Measurements from ENCODE around the gene COX5B. TPM values are rescaled to one million over a fixed set of nuclear protein-coding genes. Genes with fewer than 3 reads are reported as not detected.
A peak's percentile ranks its signal among the peaks of the same experiment; 100 is the strongest.
"Not testable (repeated sequence)": the region's sequence is repeated elsewhere in the genome, so short reads cannot be mapped to it uniquely, and the experiment has no call there.

Gene COX5B
- total RNA-seq, 1 donor from 2014 or later, result 251 TPM

- H3K4me3 ChIP-seq; H3K27me3 ChIP-seq; H3K27ac ChIP-seq; H3K9me3 ChIP-seq; intact Hi-C loops (cut with DNase I); H3K4me1 ChIP-seq; DNase-seq (ENCODE audit: low spot score in 2 of 2); H3K36me3 ChIP-seq: not testable (repeated sequence)
Observed at GRCh38 chr2:97622976-97623375, 22.9 kb upstream of the COX5B start.

GRCh38 chr2:97625354-97626048, 20.4 kb upstream of the COX5B start:
- H3K4me1 ChIP-seq; intact Hi-C loops (cut with DNase I); H3K36me3 ChIP-seq; H3K9me3 ChIP-seq; DNase-seq (ENCODE audit: low spot score in 2 of 2); H3K27me3 ChIP-seq; H3K4me3 ChIP-seq; H3K27ac ChIP-seq: not testable (repeated sequence)

GRCh38 chr2:97626049-97626430, 19.8 kb upstream of the COX5B start:
- H3K36me3 ChIP-seq; H3K27ac ChIP-seq; H3K4me3 ChIP-seq; H3K4me1 ChIP-seq; intact Hi-C loops (cut with DNase I); DNase-seq (ENCODE audit: low spot score in 2 of 2); H3K27me3 ChIP-seq; H3K9me3 ChIP-seq: not testable (repeated sequence)

GRCh38 chr2:97644023-97644717, 1.7 kb upstream of the COX5B start:
- no peaks in the 10 kb centered on the region for H3K9me3 ChIP-seq
- intact Hi-C loops (cut with DNase I), result loop anchor here (2.0 kb wide), 1 partner anchor 53 kb away; no protein-coding TSS in a partner anchor
- TF ChIP-seq CTCF (IDR thresholded peaks at IDR 0.05), result no peak
- no peaks in the 10 kb centered on the region for H3K27me3 ChIP-seq
- H3K4me3 ChIP-seq, result no peak overlapping the region
- H3K27ac ChIP-seq, result peak overlapping the region; percentile 96 to 98
- H3K36me3 ChIP-seq, result peaks cover 15 to 23% of the 10 kb centered on the region in 2 donors
- H3K4me1 ChIP-seq, result peaks cover 3 to 9% of the 10 kb centered on the region in 2 donors
- DNase-seq (ENCODE audit: low spot score in 2 of 2), result no peak

GRCh38 chr2:97645112-97645694, 659 bp upstream of the COX5B start:
- intact Hi-C loops (cut with DNase I), result loop anchor here (1.0 to 5.0 kb wide), 5 partner anchors 19 to 517 kb away; partner anchors contain the start of genes ACTR1B and TMEM131
- no peak for TF ChIP-seq CTCF (IDR thresholded peaks at IDR 0.05)
- H3K27ac ChIP-seq, result peak overlapping the region; percentile 96 to 98
- H3K9me3 ChIP-seq, result no peaks in the 10 kb centered on the region
- H3K27me3 ChIP-seq, result no peaks in the 10 kb centered on the region
- peak overlapping the region; percentile 87 to 92 for H3K4me3 ChIP-seq
- H3K36me3 ChIP-seq, result peaks cover 18 to 26% of the 10 kb centered on the region in 2 donors
- H3K4me1 ChIP-seq, result peaks cover 3 to 9% of the 10 kb centered on the region in 2 donors
- DNase-seq (ENCODE audit: low spot score in 2 of 2), result peak in 1 of 2 donors; percentile 75

- H3K27ac ChIP-seq, result peak overlapping the region; percentile 90 to 98
- H3K4me1 ChIP-seq, result peaks cover 3 to 9% of the 10 kb centered on the region in 2 donors
- no peak for DNase-seq (ENCODE audit: low spot score in 2 of 2)
- no peaks in the 10 kb centered on the region for H3K9me3 ChIP-seq
- H3K27me3 ChIP-seq, result no peaks in the 10 kb centered on the region
- intact Hi-C loops (cut with DNase I), result loop anchor here (5.0 kb wide), 3 partner anchors 50 to 515 kb away; partner anchors contain the start of gene TMEM131
- peak overlapping the region; percentile 87 to 92 for H3K4me3 ChIP-seq
- peaks cover 20 to 30% of the 10 kb centered on the region in 2 donors for H3K36me3 ChIP-seq
- TF ChIP-seq CTCF (IDR thresholded peaks at IDR 0.05), result no peak
Observed at GRCh38 chr2:97646977-97647376, 1.1 kb downstream of the COX5B start.

- intact Hi-C loops (cut with DNase I), result no loop called here
- Histone ChIP-seq H3K4me3 (no peak overlapping the region), H3K27me3 (no peaks in the 10 kb centered on the region), H3K27ac (no peak overlapping the region), H3K36me3 (peaks cover 22 to 56% of the 10 kb centered on the region in 2 donors), H3K9me3 (peaks cover 0 to 6% of the 10 kb centered on the region in 2 donors), H3K4me1 (peaks cover 3 to 6% of the 10 kb centered on the region in 2 donors)
- TF ChIP-seq CTCF (IDR thresholded peaks at IDR 0.05), result no peak
- DNase-seq (ENCODE audit: low spot score in 2 of 2), result no peak
Observed at GRCh38 chr2:97651114-97651513, 5.3 kb downstream of the COX5B start.
